Measurements from ENCODE around the gene PDGFD. TPM values are rescaled to one million over a fixed set of nuclear protein-coding genes. Genes with fewer than 3 reads are reported as not detected.

PDGFD gene
- total RNA-seq, 1 experiment from 2014 or later, result 1.7 TPM

GRCh38 chr11:103901656-103902055, 262.3 kb downstream of the PDGFD start:
- 0 out of 4 replicates have a peak, but pooled peaks cover 0 to 3% of the 10 kb centered on the region in 2 experiments for H3K4me1 Mint-ChIP-seq
- Histone ChIP-seq H3K14ac (ENCODE audit: insufficient read depth, low read length) (no peak overlapping the region), H3K4ac (ENCODE audit: low read depth, low read length) (no peak overlapping the region), H3K23me2 (ENCODE audit: insufficient read length, low read depth, low read length, poor library complexity, severe bottlenecking) (no peaks in the 10 kb centered on the region), H2BK12ac (ENCODE audit: insufficient read length, low read depth, low read length) (no peak overlapping the region), H4K5ac (ENCODE audit: insufficient read length, low read depth, low read length) (no peak overlapping the region), H2BK15ac (ENCODE audit: low read depth, low read length) (no peak overlapping the region), H3K27me3 (ENCODE audit: insufficient read depth, low read length) (no peaks in the 10 kb centered on the region), H3K27ac (ENCODE audit: insufficient read length, low read depth, low read length) (no peak overlapping the region), H3K9me3 (ENCODE audit: control insufficient read depth, low read depth, low read length) (no peaks in the 10 kb centered on the region), H3K9ac (ENCODE audit: extremely low read depth, insufficient read length, low read length) (no peak overlapping the region), H3K79me1 (ENCODE audit: insufficient read depth, low read depth, low read length, poor library complexity, severe bottlenecking) (no peaks in the 10 kb centered on the region), H2AFZ (ENCODE audit: low read length) (no peak overlapping the region), H2AK5ac (ENCODE audit: insufficient read length, low read length) (no peak overlapping the region), H3K23ac (ENCODE audit: insufficient read length, low read depth, low read length) (no peak overlapping the region), H3K18ac (ENCODE audit: insufficient read length, low read depth, low read length) (no peak overlapping the region), H3K56ac (ENCODE audit: insufficient read length, low read depth, low read length) (no peak overlapping the region), H4K8ac (replicated peaks; ENCODE audit: insufficient read length, low read depth, low read length) (no peak overlapping the region), H4K91ac (ENCODE audit: insufficient read length, low read depth, low read length) (no peak overlapping the region), H4K20me1 (ENCODE audit: control insufficient read depth, insufficient read depth, insufficient read length) (no peaks in the 10 kb centered on the region), H2BK5ac (ENCODE audit: insufficient read length, low read length) (no peak overlapping the region), H3T11ph (ENCODE audit: low read length) (no peak overlapping the region), H3K79me2 (ENCODE audit: insufficient read depth, low read length) (no peaks in the 10 kb centered on the region), H3K4me2 (ENCODE audit: insufficient read depth, insufficient read length, low read length) (no peak overlapping the region), H2BK120ac (ENCODE audit: low read depth, low read length, poor library complexity, severe bottlenecking) (no peak overlapping the region), H2BK20ac (ENCODE audit: low read depth, low read length, poor library complexity, severe bottlenecking) (no peak overlapping the region), H3K4me1 (ENCODE audit: insufficient read depth, low read length) (no peaks in the 10 kb centered on the region)
- no peak for DNase-seq
- H3K36me3 Mint-ChIP-seq (ENCODE audit: insufficient read depth in 1 of 3, low read depth in 3 of 3), result peaks cover 0 to 3% (median 0%) of the 10 kb centered on the region in 3 experiments; a peak in 1 of 7 replicates
- H3K27ac Mint-ChIP-seq, result no peak overlapping the region
- no peaks in the 10 kb centered on the region for H3K9me3 Mint-ChIP-seq
- H3K27me3 Mint-ChIP-seq (ENCODE audit: low read depth), result no peaks in the 10 kb centered on the region
- TF ChIP-seq CTCF (conservative IDR thresholded peaks at IDR 0.05), result no peak
- no peak overlapping the region for H3K4me3 Mint-ChIP-seq
- WGBS (ENCODE audit: extremely low coverage, insufficient read length, low lambda C conversion rate), result no CpG with 5 or more reads among the region's 1 CpG
